ENCODE results near the gene LCN1. TPM values are rescaled to one million over a fixed set of nuclear protein-coding genes. Genes with fewer than 3 reads are reported as not detected.

The LCN1 gene
- total RNA-seq, 4 donors from 2014 or later, result not detected

DNA sequence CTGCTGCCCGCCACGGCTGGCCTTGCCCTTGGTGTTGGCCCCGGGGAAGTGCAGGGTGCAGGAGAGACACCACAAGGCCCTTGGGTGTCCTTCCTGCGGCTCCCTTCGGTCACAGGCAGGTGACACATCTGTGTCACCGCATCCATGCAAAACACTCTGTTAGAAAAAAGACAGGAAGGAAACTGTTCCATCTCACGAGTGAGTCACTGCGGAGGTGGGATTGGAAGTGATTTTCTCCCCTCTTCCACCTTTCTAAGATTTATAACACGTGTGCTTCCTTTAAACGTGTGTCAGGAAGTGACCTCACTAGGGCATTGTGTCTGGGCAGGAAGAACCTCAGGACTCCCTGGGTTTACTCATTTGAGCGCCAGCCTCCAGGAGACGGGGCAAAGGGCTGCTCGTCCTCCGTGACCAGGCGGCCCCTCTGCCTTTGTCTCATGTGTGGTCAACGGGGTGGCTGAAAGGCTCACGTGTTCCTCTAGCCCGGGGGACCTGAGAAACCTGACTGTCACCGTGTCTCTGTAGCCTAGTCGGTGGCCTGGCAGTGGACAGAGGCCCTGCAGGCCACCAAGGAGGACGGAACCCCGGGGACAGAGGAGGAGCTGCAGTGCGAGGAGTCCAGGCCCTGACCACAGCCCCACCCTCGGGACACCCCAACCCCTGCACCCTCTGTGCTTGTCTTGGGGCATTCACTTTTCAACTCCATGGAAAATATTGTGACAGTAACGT, 4.9 kb upstream of the LCN1 start:
- Histone ChIP-seq H3K27ac (no peak overlapping the region), H3K4me3 (no peak overlapping the region), H3K36me3 (no peaks in the 10 kb centered on the region), H3K27me3 (peaks cover 12% of the 10 kb centered on the region), H3K9me3 (no peaks in the 10 kb centered on the region), H3K4me1 (no peaks in the 10 kb centered on the region)
- TF ChIP-seq EP300 (IDR thresholded peaks at IDR 0.05; ENCODE audit: low read depth), result no peak
- no peak for TF ChIP-seq POLR2A (IDR thresholded peaks at IDR 0.05)
- TF ChIP-seq, protein P1, sequence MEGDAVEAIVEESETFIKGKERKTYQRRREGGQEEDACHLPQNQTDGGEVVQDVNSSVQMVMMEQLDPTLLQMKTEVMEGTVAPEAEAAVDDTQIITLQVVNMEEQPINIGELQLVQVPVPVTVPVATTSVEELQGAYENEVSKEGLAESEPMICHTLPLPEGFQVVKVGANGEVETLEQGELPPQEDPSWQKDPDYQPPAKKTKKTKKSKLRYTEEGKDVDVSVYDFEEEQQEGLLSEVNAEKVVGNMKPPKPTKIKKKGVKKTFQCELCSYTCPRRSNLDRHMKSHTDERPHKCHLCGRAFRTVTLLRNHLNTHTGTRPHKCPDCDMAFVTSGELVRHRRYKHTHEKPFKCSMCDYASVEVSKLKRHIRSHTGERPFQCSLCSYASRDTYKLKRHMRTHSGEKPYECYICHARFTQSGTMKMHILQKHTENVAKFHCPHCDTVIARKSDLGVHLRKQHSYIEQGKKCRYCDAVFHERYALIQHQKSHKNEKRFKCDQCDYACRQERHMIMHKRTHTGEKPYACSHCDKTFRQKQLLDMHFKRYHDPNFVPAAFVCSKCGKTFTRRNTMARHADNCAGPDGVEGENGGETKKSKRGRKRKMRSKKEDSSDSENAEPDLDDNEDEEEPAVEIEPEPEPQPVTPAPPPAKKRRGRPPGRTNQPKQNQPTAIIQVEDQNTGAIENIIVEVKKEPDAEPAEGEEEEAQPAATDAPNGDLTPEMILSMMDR (IDR thresholded peaks at IDR 0.05), result no peak
- no peak for TF ChIP-seq POLR2AphosphoS5 (IDR thresholded peaks at IDR 0.05)
- DNase-seq, result no peak
- intact Hi-C loops (cut with DNase I; ENCODE audit: low total_unique reads) (no loop called here), in situ Hi-C loops (cut with MboI; ENCODE audit: low pct_ligation_motif_present in 1 of 4, low pct_unique_long_range_greater_than_20kb in 1 of 4, low sequenced_read_pairs in 3 of 4) (no loop called here)
- 66 to 83% methylated on average over 7 to 24 of the region's 25 CpGs for WGBS, 2 donors (ENCODE audit: low coverage in 1 of 2)

DNA sequence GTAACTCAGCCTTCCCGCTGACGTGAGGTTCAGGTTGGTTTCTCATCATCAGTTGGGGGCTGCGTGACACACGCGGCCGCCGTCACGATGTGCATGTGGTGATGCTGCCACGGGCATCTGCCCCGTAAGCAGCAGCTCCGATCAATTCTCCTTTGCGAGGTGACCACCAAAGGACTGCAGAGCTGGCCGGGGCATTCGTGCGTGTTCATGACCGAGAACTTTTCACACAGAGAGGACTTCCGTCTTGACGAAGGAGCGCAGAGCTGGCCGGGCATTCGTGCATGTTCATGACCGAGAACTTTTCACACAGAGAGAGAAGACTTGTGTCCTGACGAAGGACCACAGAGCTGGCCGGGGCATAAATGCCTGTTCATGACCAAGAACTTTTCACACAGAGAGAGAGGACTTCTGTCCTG, 3.8 kb upstream of the LCN1 start:
- in situ Hi-C loops (cut with MboI; ENCODE audit: low pct_ligation_motif_present in 1 of 4, low pct_unique_long_range_greater_than_20kb in 1 of 4, low sequenced_read_pairs in 3 of 4) (no loop called here), intact Hi-C loops (cut with DNase I; ENCODE audit: low total_unique reads) (no loop called here)
- TF ChIP-seq POLR2A (IDR thresholded peaks at IDR 0.05) (no peak), EP300 (IDR thresholded peaks at IDR 0.05; ENCODE audit: low read depth) (no peak), POLR2AphosphoS5 (IDR thresholded peaks at IDR 0.05) (no peak)
- TF ChIP-seq, protein P1 (IDR thresholded peaks at IDR 0.05), result no peak
- peaks cover 12% of the 10 kb centered on the region for H3K27me3 ChIP-seq
- DNase-seq, result no peak
- WGBS, 2 donors (ENCODE audit: low coverage in 1 of 2), result 76 to 86% methylated on average over 8 to 24 of the region's 24 CpGs
- no peaks in the 10 kb centered on the region for H3K36me3 ChIP-seq
- no peaks in the 10 kb centered on the region for H3K4me1 ChIP-seq
- no peak overlapping the region for H3K4me3 ChIP-seq
- no peaks in the 10 kb centered on the region for H3K9me3 ChIP-seq
- no peak overlapping the region for H3K27ac ChIP-seq

DNA sequence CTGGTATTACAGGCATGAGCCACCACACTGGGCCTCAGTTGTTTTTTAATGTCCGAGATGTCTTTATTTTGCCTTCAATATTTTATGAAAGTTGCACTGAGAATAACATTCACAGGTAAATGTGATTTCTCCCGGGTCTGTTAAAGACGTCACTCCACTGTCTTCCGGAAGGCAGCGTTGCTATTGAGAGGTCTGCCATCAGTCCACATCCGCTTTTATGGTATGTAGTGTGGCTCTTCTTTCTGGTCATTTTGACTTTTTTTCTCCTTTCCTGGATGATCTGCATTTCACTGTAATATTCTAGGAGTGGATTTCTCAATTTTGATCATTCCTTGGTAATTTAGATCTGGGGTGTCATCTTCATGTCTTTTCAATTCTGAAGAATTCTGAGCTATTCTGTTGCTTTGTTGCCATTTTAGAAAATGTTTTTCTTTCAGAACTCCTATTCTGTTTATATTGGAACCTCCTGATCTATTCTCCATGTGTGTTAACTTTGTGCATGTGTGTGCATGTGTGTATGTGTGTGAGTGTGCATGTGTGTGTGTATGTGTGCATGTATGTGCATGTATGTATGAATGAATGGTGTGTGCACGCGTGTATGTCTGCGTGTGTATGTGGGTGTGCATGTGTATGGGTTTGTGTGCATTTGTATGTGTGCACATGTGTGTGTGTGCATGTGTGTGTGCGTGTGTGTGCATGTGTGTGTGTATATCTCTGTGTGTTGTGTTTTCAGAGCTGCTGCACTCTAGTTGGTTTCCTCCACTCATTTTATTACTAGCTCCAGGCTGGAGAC, 1.9 kb upstream of the LCN1 start:
- H3K4me1 ChIP-seq, result no peaks in the 10 kb centered on the region
- no peaks in the 10 kb centered on the region for H3K9me3 ChIP-seq
- in situ Hi-C loops (cut with MboI; ENCODE audit: low pct_ligation_motif_present in 1 of 4, low pct_unique_long_range_greater_than_20kb in 1 of 4, low sequenced_read_pairs in 3 of 4) (no loop called here), intact Hi-C loops (cut with DNase I; ENCODE audit: low total_unique reads) (no loop called here)
- TF ChIP-seq POLR2AphosphoS5 (IDR thresholded peaks at IDR 0.05), result no peak
- no peak for TF ChIP-seq POLR2A (IDR thresholded peaks at IDR 0.05)
- TF ChIP-seq EP300 (IDR thresholded peaks at IDR 0.05; ENCODE audit: low read depth), result no peak
- TF ChIP-seq, protein P1 (IDR thresholded peaks at IDR 0.05), result no peak
- WGBS, 2 donors (ENCODE audit: low coverage in 1 of 2), result 89 to 96% methylated on average over 9 to 10 of the region's 10 CpGs
- H3K27ac ChIP-seq, result no peak overlapping the region
- H3K36me3 ChIP-seq, result no peaks in the 10 kb centered on the region
- DNase-seq, result no peak
- peaks cover 16% of the 10 kb centered on the region for H3K27me3 ChIP-seq
- H3K4me3 ChIP-seq, result no peak overlapping the region

DNA sequence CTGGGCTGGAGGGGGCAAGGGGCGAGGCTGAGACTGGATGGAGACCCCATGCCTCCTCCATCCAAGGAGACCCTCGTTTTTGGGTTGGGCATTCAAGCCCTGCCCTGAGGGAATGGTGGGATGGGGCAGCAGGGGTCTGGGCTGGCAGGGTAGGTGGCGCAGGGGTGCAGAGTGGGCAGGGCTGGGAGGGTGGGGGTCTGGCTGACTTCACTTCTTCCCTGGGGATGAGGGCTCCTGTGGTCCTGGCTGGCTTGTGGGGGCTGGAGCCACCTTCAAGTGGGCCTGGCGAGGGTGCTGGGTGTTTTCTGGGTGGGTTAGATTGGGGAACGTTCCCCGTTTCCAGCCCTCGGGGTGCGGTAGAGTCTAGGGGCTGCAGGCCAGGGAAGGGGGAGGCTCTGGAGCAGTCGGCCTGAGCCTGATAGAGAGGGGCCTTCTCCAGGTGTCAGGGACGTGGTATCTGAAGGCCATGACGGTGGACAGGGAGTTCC, 412 bp downstream of the LCN1 start:
- intact Hi-C loops (cut with DNase I; ENCODE audit: low total_unique reads), result no loop called here
- Histone ChIP-seq H3K4me3 (no peak overlapping the region), H3K36me3 (no peaks in the 10 kb centered on the region), H3K4me1 (no peaks in the 10 kb centered on the region), H3K9me3 (no peaks in the 10 kb centered on the region), H3K27me3 (peaks cover 16% of the 10 kb centered on the region), H3K27ac (no peak overlapping the region)
- no peak for DNase-seq
- 60 to 83% methylated on average over 1 to 11 of the region's 11 CpGs for WGBS, 2 donors (ENCODE audit: low coverage in 1 of 2)
- in situ Hi-C loops (cut with MboI; ENCODE audit: low pct_ligation_motif_present in 1 of 4, low pct_unique_long_range_greater_than_20kb in 1 of 4, low sequenced_read_pairs in 3 of 4), result no loop called here
- TF ChIP-seq POLR2AphosphoS5 (IDR thresholded peaks at IDR 0.05) (no peak), EP300 (IDR thresholded peaks at IDR 0.05; ENCODE audit: low read depth) (no peak), POLR2A (IDR thresholded peaks at IDR 0.05) (no peak)
- TF ChIP-seq, protein P1 (IDR thresholded peaks at IDR 0.05), result no peak

All from transverse colon (tissue), 4 donors.